Measurements from ENCODE around the gene SCARF2. TPM values are rescaled to one million over a fixed set of nuclear protein-coding genes. Genes with fewer than 3 reads are reported as not detected.
"Not testable (repeated sequence)": the region's sequence is repeated elsewhere in the genome, so short reads cannot be mapped to it uniquely, and the experiment has no call there.

Gene SCARF2
- total and polyA plus RNA-seq, 2 experiments from 2014 or later = 7.9 to 45.6 TPM

- peaks cover 4% of the 10 kb centered on the region for H3K27me3 ChIP-seq (replicated peaks; ENCODE audit: insufficient read depth)
- in situ Hi-C loops (cut with MboI) = no loop called here
- DNase-seq = no peak
- no peaks in the 10 kb centered on the region for H3K36me3 ChIP-seq (ENCODE audit: low read depth)
- TF ChIP-seq EZH2phosphoT487 (IDR thresholded peaks at IDR 0.05; ENCODE audit: insufficient read depth, low read depth) = no peak
- TF ChIP-seq EZH2 (IDR thresholded peaks at IDR 0.05; ENCODE audit: insufficient read depth, poor library complexity, severe bottlenecking) = no peak
- H3K79me2 ChIP-seq (ENCODE audit: insufficient read depth) = no peaks in the 10 kb centered on the region
- H3K9me3 ChIP-seq (ENCODE audit: low read depth) = no peaks in the 10 kb centered on the region
- H3K4me3 ChIP-seq = no peak overlapping the region
- H3K27ac ChIP-seq = no peak overlapping the region
- H3K9ac ChIP-seq = no peak overlapping the region
- H3K4me2 ChIP-seq (ENCODE audit: unreplicated experiment) = no peak overlapping the region
- no peaks in the 10 kb centered on the region for H3F3A ChIP-seq (ENCODE audit: insufficient read depth)
- H3K9me2 ChIP-seq (ENCODE audit: insufficient read depth) = no peaks in the 10 kb centered on the region
- no peaks in the 10 kb centered on the region for H4K20me1 ChIP-seq (ENCODE audit: insufficient read depth)
- no peaks in the 10 kb centered on the region for H3K4me1 ChIP-seq (ENCODE audit: insufficient read depth)
- no peak overlapping the region for H2AFZ ChIP-seq
- 62 to 71% methylated on average over 4 of the region's 4 CpGs for WGBS, 2 experiments (ENCODE audit: low coverage in 1 of 2, low lambda C conversion rate in 2 of 2, missing lambda C conversion rate in 2 of 2)
Observed at GRCh38 chr22:20378110-20378509, 59.5 kb downstream of the SCARF2 start.

- DNase-seq; H2AFZ ChIP-seq; H3K9ac ChIP-seq; H3K9me2 ChIP-seq (ENCODE audit: insufficient read depth); H3F3A ChIP-seq (ENCODE audit: insufficient read depth); H3K27me3 ChIP-seq (replicated peaks; ENCODE audit: insufficient read depth); H3K4me1 ChIP-seq (ENCODE audit: insufficient read depth); H3K27ac ChIP-seq; H3K36me3 ChIP-seq (ENCODE audit: low read depth); H3K4me2 ChIP-seq (ENCODE audit: unreplicated experiment); H3K79me2 ChIP-seq (ENCODE audit: insufficient read depth); in situ Hi-C loops (cut with MboI); H3K4me3 ChIP-seq; H4K20me1 ChIP-seq (ENCODE audit: insufficient read depth); H3K9me3 ChIP-seq (ENCODE audit: low read depth): not testable (repeated sequence)
- WGBS, 2 experiments (ENCODE audit: low coverage in 1 of 2, low lambda C conversion rate in 2 of 2, missing lambda C conversion rate in 2 of 2) = 84 to 86% methylated on average over 10 to 11 of the region's 11 CpGs
Observed at GRCh38 chr22:20376983-20377382, 60.6 kb downstream of the SCARF2 start.

GRCh38 chr22:20376281-20376680, 61.3 kb downstream of the SCARF2 start:
- not testable (repeated sequence) for H3K27ac ChIP-seq, H3K9ac ChIP-seq

More at GRCh38 chr22:20376281-20376680, 61.3 kb downstream of the SCARF2 start:
- H3K36me3 ChIP-seq (ENCODE audit: low read depth); H3K9me3 ChIP-seq (ENCODE audit: low read depth); H4K20me1 ChIP-seq (ENCODE audit: insufficient read depth); in situ Hi-C loops (cut with MboI); H3K27me3 ChIP-seq (replicated peaks; ENCODE audit: insufficient read depth); H2AFZ ChIP-seq; H3K4me2 ChIP-seq (ENCODE audit: unreplicated experiment); H3F3A ChIP-seq (ENCODE audit: insufficient read depth); H3K4me3 ChIP-seq; H3K79me2 ChIP-seq (ENCODE audit: insufficient read depth); H3K4me1 ChIP-seq (ENCODE audit: insufficient read depth); H3K9me2 ChIP-seq (ENCODE audit: insufficient read depth); DNase-seq: not testable (repeated sequence)
- WGBS, 2 experiments (ENCODE audit: low coverage in 1 of 2, low lambda C conversion rate in 2 of 2, missing lambda C conversion rate in 2 of 2) = 92 to 94% methylated on average over 8 of the region's 8 CpGs

Small RNAs within 50 kb of the gene (small RNA-seq; reads per million reads assigned to genes)
- gene RF00019 (ENCODE audit: low read depth, low replicate concordance) = not detected
- gene RN7SL812P (ENCODE audit: low read depth, low replicate concordance) = not detected
- not detected for gene RNU6-225P (ENCODE audit: low read depth, low replicate concordance)
- gene RNY1P9 (ENCODE audit: low read depth, low replicate concordance) = not detected

Other genes with a start within 250 kb of the SCARF2 start
- gene RTN4R, start 169.5 kb downstream of the SCARF2 start, total RNA-seq (2014; rRNA removed; shearing (Covaris generic)) = 1.4 TPM in 1 of 2 replicates, not detected in the other
- gene RTN4R, start 169.5 kb downstream of the SCARF2 start, polyA plus RNA-seq (2016; fragmentation: Nextera tagmentation; extraction: Ambion mirVana) = 0.25 and 0.47 TPM in 2 replicates
- 73.3 and 84.6 TPM in 2 replicates for gene DGCR6L, start 117.8 kb downstream of the SCARF2 start, total RNA-seq (2014; rRNA removed; shearing (Covaris generic))
- 111 and 114 TPM in 2 replicates for gene DGCR6L, start 117.8 kb downstream of the SCARF2 start, polyA plus RNA-seq (2016; fragmentation: Nextera tagmentation; extraction: Ambion mirVana)
- 8.0 and 11.5 TPM in 2 replicates for gene ZNF74, start 43.7 kb downstream of the SCARF2 start, total RNA-seq (2014; rRNA removed; shearing (Covaris generic))
- gene ZNF74, start 43.7 kb downstream of the SCARF2 start, polyA plus RNA-seq (2016; fragmentation: Nextera tagmentation; extraction: Ambion mirVana) = 3.7 TPM in 2 replicates
- 37.7 and 41.3 TPM in 2 replicates for gene KLHL22, start 58.0 kb upstream of the SCARF2 start, total RNA-seq (2014; rRNA removed; shearing (Covaris generic))
- gene KLHL22, start 58.0 kb upstream of the SCARF2 start, polyA plus RNA-seq (2016; fragmentation: Nextera tagmentation; extraction: Ambion mirVana) = 19.0 and 20.0 TPM in 2 replicates
- gene MED15, start 69.8 kb upstream of the SCARF2 start, total RNA-seq (2014; rRNA removed; shearing (Covaris generic)) = 40.0 and 40.2 TPM in 2 replicates
- 69.4 and 69.7 TPM in 2 replicates for gene MED15, start 69.8 kb upstream of the SCARF2 start, polyA plus RNA-seq (2016; fragmentation: Nextera tagmentation; extraction: Ambion mirVana)

Measured in GM23248 (cell line).